ENCODE data around the gene MCCD1. TPM values are rescaled to one million over a fixed set of nuclear protein-coding genes. Genes with fewer than 3 reads are reported as not detected.
A peak's percentile ranks its signal among the peaks of the same experiment; 100 is the strongest.
"Not testable (repeated sequence)": the region's sequence is repeated elsewhere in the genome, so short reads cannot be mapped to it uniquely, and the experiment has no call there.

The MCCD1 gene
- total RNA-seq: 1 to 10 TPM in 2 of 8 experiments, under 1 TPM in 5, not detected in 1; 0.38 to 1.9 (median 0.75) TPM

- Histone ChIP-seq H3K27ac (no peak within 1 kb of the TSS), H3K4me1 (replicated peaks in 1 of 2) (no peaks in the 10 kb centered on the region), H3K4me3 (no peak within 1 kb of the TSS)
- peak; percentile 13 to 45 (median 34) for ATAC-seq (replicated peaks in 6 of 8)
- 100% methylated on average over 1 of the region's 7 CpGs; no CpG with 5 or more reads in 9 of the 10 experiments for WGBS, 10 experiments
- in situ Hi-C loops (cut with MboI; ENCODE audit: low pct_unique_long_range_greater_than_20kb in 2 of 9, low sequenced_read_pairs in 9 of 9, unreplicated experiment in 9 of 9): loop anchor here in 1 of 9 experiments (25.0 kb wide), 1 partner anchor 658 kb away; the partner anchor contains the start of genes AGER, AGPAT1, GPSM3 and PBX2
Measured at GRCh38 chr6:31528821-31529328, at the start of gene MCCD1. Gene MCCD1 (plus strand): TSS chr6:31528962. CDS start chr6:31529015, 53 bp downstream.

- in situ Hi-C loops (cut with MboI; ENCODE audit: low pct_unique_long_range_greater_than_20kb in 2 of 9, low sequenced_read_pairs in 9 of 9, unreplicated experiment in 9 of 9): no loop called here
- WGBS, 10 experiments: 17 to 100% (median 85%) methylated on average over 1 to 5 of the region's 5 CpGs; no CpG with 5 or more reads in 2 of the 10 experiments
- no peak overlapping the region for H3K4me3 ChIP-seq
- no peak overlapping the region for H3K27ac ChIP-seq
- no peaks in the 10 kb centered on the region for H3K4me1 ChIP-seq (replicated peaks in 1 of 2)
- no peak for ATAC-seq (replicated peaks in 6 of 8)
Measured at GRCh38 chr6:31479151-31479932, 49.4 kb upstream of the MCCD1 start.

- in situ Hi-C loops (cut with MboI; ENCODE audit: low pct_unique_long_range_greater_than_20kb in 2 of 9, low sequenced_read_pairs in 9 of 9, unreplicated experiment in 9 of 9): no loop called here
- WGBS, 10 experiments: 0 to 70% (median 52%) methylated on average over 1 to 3 of the region's 3 CpGs; no CpG with 5 or more reads in 3 of the 10 experiments
- no peak for ATAC-seq (replicated peaks in 6 of 8)
- Histone ChIP-seq H3K4me3 (no peak overlapping the region), H3K27ac (no peak overlapping the region), H3K4me1 (replicated peaks in 1 of 2) (no peaks in the 10 kb centered on the region)
Measured at GRCh38 chr6:31479933-31480535, 48.7 kb upstream of the MCCD1 start.

GRCh38 chr6:31480574-31480973 lies 48.2 kb upstream of the MCCD1 start:
- in situ Hi-C loops (cut with MboI; ENCODE audit: low pct_unique_long_range_greater_than_20kb in 2 of 9, low sequenced_read_pairs in 9 of 9, unreplicated experiment in 9 of 9): no loop called here
- Histone ChIP-seq H3K4me1 (replicated peaks in 1 of 2) (no peaks in the 10 kb centered on the region), H3K4me3 (no peak overlapping the region), H3K27ac (no peak overlapping the region)
- whole genome bisulfite sequencing, 10 experiments: 72 to 87% (median 75%) methylated on average over 3 to 10 of the region's 11 CpGs; no CpG with 5 or more reads in 4 of the 10 experiments
- ATAC-seq (replicated peaks in 6 of 8): no peak

GRCh38 chr6:31483392-31483791 lies 45.4 kb upstream of the MCCD1 start:
- WGBS, 10 experiments: 38 to 100% (median 76%) methylated on average over 1 to 2 of the region's 2 CpGs
- H3K27ac ChIP-seq: no peak overlapping the region
- in situ Hi-C loops (cut with MboI; ENCODE audit: low pct_unique_long_range_greater_than_20kb in 2 of 9, low sequenced_read_pairs in 9 of 9, unreplicated experiment in 9 of 9): no loop called here
- ATAC-seq (replicated peaks in 6 of 8): no peak
- no peaks in the 10 kb centered on the region for H3K4me1 ChIP-seq (replicated peaks in 1 of 2)
- no peak overlapping the region for H3K4me3 ChIP-seq

- no peak overlapping the region for H3K27ac ChIP-seq
- H3K4me3 ChIP-seq: no peak overlapping the region
- 43 to 100% (median 87%) methylated on average over 1 of the region's 1 CpG; no CpG with 5 or more reads in 2 of the 10 experiments for WGBS, 10 experiments
- H3K4me1 ChIP-seq (replicated peaks in 1 of 2): no peaks in the 10 kb centered on the region
- in situ Hi-C loops (cut with MboI; ENCODE audit: low pct_unique_long_range_greater_than_20kb in 2 of 9, low sequenced_read_pairs in 9 of 9, unreplicated experiment in 9 of 9): no loop called here
- peak in 2 of 8 experiments; percentile 46 to 69 for ATAC-seq (replicated peaks in 6 of 8)
Measured at GRCh38 chr6:31485055-31485454, 43.7 kb upstream of the MCCD1 start.

- H3K4me1 ChIP-seq (replicated peaks in 1 of 2); in situ Hi-C loops (cut with MboI; ENCODE audit: low pct_unique_long_range_greater_than_20kb in 2 of 9, low sequenced_read_pairs in 9 of 9, unreplicated experiment in 9 of 9); H3K27ac ChIP-seq; H3K4me3 ChIP-seq: not testable (repeated sequence)
- WGBS, 10 experiments: no CpG with 5 or more reads among the region's 9 CpGs
- peak in 5 of 8 experiments; percentile 16 to 84 (median 60) for ATAC-seq (replicated peaks in 6 of 8)
Measured at GRCh38 chr6:31486065-31486837, 42.5 kb upstream of the MCCD1 start.

GRCh38 chr6:31487674-31488073 lies 41.1 kb upstream of the MCCD1 start:
- ATAC-seq (replicated peaks in 6 of 8); H3K27ac ChIP-seq; in situ Hi-C loops (cut with MboI; ENCODE audit: low pct_unique_long_range_greater_than_20kb in 2 of 9, low sequenced_read_pairs in 9 of 9, unreplicated experiment in 9 of 9); H3K4me1 ChIP-seq (replicated peaks in 1 of 2); H3K4me3 ChIP-seq: not testable (repeated sequence)
- 26 to 100% (median 60%) methylated on average over 1 to 3 of the region's 6 CpGs; no CpG with 5 or more reads in 7 of the 10 experiments for WGBS, 10 experiments

- no peak for ATAC-seq (replicated peaks in 6 of 8)
- no peak overlapping the region for H3K4me3 ChIP-seq
- in situ Hi-C loops (cut with MboI; ENCODE audit: low pct_unique_long_range_greater_than_20kb in 2 of 9, low sequenced_read_pairs in 9 of 9, unreplicated experiment in 9 of 9): no loop called here
- no peaks in the 10 kb centered on the region for H3K4me1 ChIP-seq (replicated peaks in 1 of 2)
- H3K27ac ChIP-seq: no peak overlapping the region
- WGBS, 10 experiments: 50 to 86% (median 80%) methylated on average over 1 to 4 of the region's 4 CpGs; no CpG with 5 or more reads in 2 of the 10 experiments
Measured at GRCh38 chr6:31489086-31489485, 39.7 kb upstream of the MCCD1 start.

- WGBS, 10 experiments: 33 to 100% (median 71%) methylated on average over 1 to 6 of the region's 16 CpGs; no CpG with 5 or more reads in 6 of the 10 experiments
- H3K4me3 ChIP-seq: no peak overlapping the region
- no peak for ATAC-seq (replicated peaks in 6 of 8)
- H3K27ac ChIP-seq: no peak overlapping the region
- no peaks in the 10 kb centered on the region for H3K4me1 ChIP-seq (replicated peaks in 1 of 2)
- in situ Hi-C loops (cut with MboI; ENCODE audit: low pct_unique_long_range_greater_than_20kb in 2 of 9, low sequenced_read_pairs in 9 of 9, unreplicated experiment in 9 of 9): no loop called here
Measured at GRCh38 chr6:31490115-31490873, 38.5 kb upstream of the MCCD1 start.

GRCh38 chr6:31493550-31493874 lies 35.2 kb upstream of the MCCD1 start:
- H3K27ac ChIP-seq; in situ Hi-C loops (cut with MboI; ENCODE audit: low pct_unique_long_range_greater_than_20kb in 2 of 9, low sequenced_read_pairs in 9 of 9, unreplicated experiment in 9 of 9); H3K4me1 ChIP-seq (replicated peaks in 1 of 2); ATAC-seq (replicated peaks in 6 of 8): not testable (repeated sequence)
- H3K4me3 ChIP-seq: peak overlapping the region in 3 of 5 donors; percentile 39 to 56 (median 49)
- 0 to 14% (median 0%) methylated on average over 1 to 2 of the region's 2 CpGs; no CpG with 5 or more reads in 1 of the 10 experiments for WGBS, 10 experiments
